H9 (cell line): ENCODE measurements around the gene NT5C3B. TPM values are rescaled to one million over a fixed set of nuclear protein-coding genes. Genes with fewer than 3 reads are reported as not detected.

Source experiments
- DNase-seq: peaks from one replicate; pipeline ENCODE4 v3.0.0-alpha.2; 2017
- H2AFZ ChIP-seq: one replicate; pipeline ENCODE4 v1.6.1; 2013; ENCODE audit warnings: mild to moderate bottlenecking, low read length, control low read depth, moderate library complexity
- H2AK5ac ChIP-seq: 2 replicates; pipeline ENCODE4 v1.6.1; 2013; ENCODE audit warnings: low read length, control low read depth, mixed read lengths; ENCODE audit not compliant: insufficient read length
- H2BK120ac ChIP-seq: one replicate; pipeline ENCODE4 v1.6.1; 2013; ENCODE audit warnings: low read depth, mild to moderate bottlenecking, low read length, control low read depth, inconsistent platforms; ENCODE audit not compliant: poor library complexity, severe bottlenecking
- H2BK12ac ChIP-seq: 2 replicates; pipeline ENCODE4 v1.6.1; 2013; ENCODE audit warnings: low read length, control low read depth, mixed read lengths, low read depth; ENCODE audit not compliant: insufficient read length
- H2BK15ac ChIP-seq: 2 replicates; pipeline ENCODE4 v1.6.1; 2013; ENCODE audit warnings: low read depth, low read length, control low read depth
- H2BK20ac ChIP-seq: one replicate; pipeline ENCODE4 v1.6.1; 2013; ENCODE audit warnings: low read depth, mild to moderate bottlenecking, low read length, control low read depth, inconsistent platforms; ENCODE audit not compliant: poor library complexity, severe bottlenecking
- H2BK5ac ChIP-seq: 2 replicates; pipeline ENCODE4 v1.6.1; 2013; ENCODE audit warnings: low read length, control low read depth, mixed read lengths; ENCODE audit not compliant: insufficient read length
- H3K14ac ChIP-seq: 2 replicates; pipeline ENCODE4 v1.6.1; 2013; ENCODE audit warnings: low read length, control low read depth; ENCODE audit not compliant: insufficient read depth
- H3K18ac ChIP-seq: 2 replicates; pipeline ENCODE4 v1.6.1; 2013; ENCODE audit warnings: low read depth, mild to moderate bottlenecking, mixed read lengths, low read length, control low read depth; ENCODE audit not compliant: insufficient read length
- H3K23ac ChIP-seq: 2 replicates; pipeline ENCODE4 v1.6.1; 2013; ENCODE audit warnings: low read length, control low read depth, mixed read lengths, low read depth; ENCODE audit not compliant: insufficient read length
- H3K23me2 ChIP-seq: 2 replicates; pipeline ENCODE4 v1.6.1; 2013; ENCODE audit warnings: low read depth, mild to moderate bottlenecking, mixed read lengths, low read length, control low read depth; ENCODE audit not compliant: insufficient read length, poor library complexity, severe bottlenecking
- H3K27ac ChIP-seq: 2 replicates; pipeline ENCODE4 v1.5.1; 2013; ENCODE audit warnings: low read length, control low read depth, mixed read lengths, low read depth; ENCODE audit not compliant: insufficient read length
- H3K27me3 ChIP-seq: 2 replicates; pipeline ENCODE4 v1.6.1; 2013; ENCODE audit warnings: low read length, control low read depth, inconsistent platforms; ENCODE audit not compliant: insufficient read depth
- H3K4ac ChIP-seq: 2 replicates; pipeline ENCODE4 v1.6.1; 2013; ENCODE audit warnings: low read depth, mild to moderate bottlenecking, control low read depth, inconsistent platforms, low read length, moderate library complexity
- H3K4me1 ChIP-seq: 2 replicates; pipeline ENCODE4 v1.6.1; 2013; ENCODE audit warnings: low read length, control low read depth, inconsistent platforms; ENCODE audit not compliant: insufficient read depth
- H3K4me2 ChIP-seq: 2 replicates; pipeline ENCODE4 v1.6.1; 2013; ENCODE audit warnings: low read length, control low read depth, mixed read lengths; ENCODE audit not compliant: insufficient read length, insufficient read depth
- H3K56ac ChIP-seq: 2 replicates; pipeline ENCODE4 v1.6.1; 2013; ENCODE audit warnings: low read depth, mild to moderate bottlenecking, mixed read lengths, low read length, control low read depth; ENCODE audit not compliant: insufficient read length
- H3K79me1 ChIP-seq: 2 replicates; pipeline ENCODE4 v1.6.1; 2013; ENCODE audit warnings: low read depth, mild to moderate bottlenecking, moderate library complexity, low read length, control low read depth, inconsistent platforms; ENCODE audit not compliant: insufficient read depth, poor library complexity, severe bottlenecking
- H3K79me2 ChIP-seq: 2 replicates; pipeline ENCODE4 v1.6.1; 2013; ENCODE audit warnings: low read length, control low read depth, inconsistent platforms; ENCODE audit not compliant: insufficient read depth
- H3K9ac ChIP-seq: 2 replicates; pipeline ENCODE4 v1.6.1; 2013; ENCODE audit warnings: low read length, control low read depth, mixed read lengths; ENCODE audit not compliant: insufficient read length; ENCODE audit errors: extremely low read depth
- H3K9me3 ChIP-seq: one replicate; pipeline ENCODE4 v1.6.1; 2013; ENCODE audit warnings: low read depth, low read length, inconsistent platforms; ENCODE audit not compliant: control insufficient read depth
- H3T11ph ChIP-seq: one replicate; pipeline ENCODE4 v1.6.1; 2013; ENCODE audit warnings: mild to moderate bottlenecking, low read length, control low read depth, inconsistent platforms
- H4K20me1 ChIP-seq: one replicate; pipeline ENCODE4 v1.6.1; 2013; ENCODE audit not compliant: control insufficient read depth, insufficient read length, insufficient read depth
- H4K5ac ChIP-seq: 2 replicates; pipeline ENCODE4 v1.6.1; 2013; ENCODE audit warnings: low read depth, mild to moderate bottlenecking, mixed read lengths, low read length, control low read depth; ENCODE audit not compliant: insufficient read length
- H4K8ac ChIP-seq: replicated peaks from 2 replicates; pipeline ENCODE4 v1.6.1; 2013; ENCODE audit warnings: low read length, control low read depth, mixed read lengths, low read depth; ENCODE audit not compliant: insufficient read length
- H4K91ac ChIP-seq: 2 replicates; pipeline ENCODE4 v1.6.1; 2013; ENCODE audit warnings: low read depth, mild to moderate bottlenecking, moderate library complexity, mixed read lengths, low read length, control low read depth; ENCODE audit not compliant: insufficient read length
- H3K27ac Mint-ChIP-seq, 3 experiments: 2 replicates in 2 of 3; 3 replicates in 1 of 3; pipeline ENCODE4 v1.8.0; 2020 to 2021; ENCODE audit warnings: mixed read lengths in 3 of 3, mild to moderate bottlenecking in 1 of 3, moderate library complexity in 1 of 3
- H3K27me3 Mint-ChIP-seq: 2 replicates; pipeline ENCODE4 v1.8.0; 2021; ENCODE audit warnings: low read depth, mild to moderate bottlenecking, moderate library complexity, mixed read lengths
- H3K36me3 Mint-ChIP-seq, 3 experiments: 2 replicates in 2 of 3; 3 replicates in 1 of 3; pipeline ENCODE4 v1.8.0; 2020 to 2021; ENCODE audit warnings: low read depth in 3 of 3, mixed read lengths in 3 of 3; ENCODE audit not compliant: insufficient read depth in 1 of 3
- H3K4me1 Mint-ChIP-seq, 2 experiments: 2 replicates each; pipeline ENCODE4 v1.8.0; 2020; ENCODE audit warnings: mixed read lengths in 2 of 2
- H3K4me3 Mint-ChIP-seq, 2 experiments: 2 replicates in 1 of 2; 3 replicates in 1 of 2; pipeline ENCODE4 v1.8.0; 2020 to 2021; ENCODE audit warnings: mild to moderate bottlenecking in 2 of 2, mixed read lengths in 2 of 2, moderate library complexity in 1 of 2
- H3K9me3 Mint-ChIP-seq, 2 experiments: 2 replicates in 1 of 2; 3 replicates in 1 of 2; pipeline ENCODE4 v1.8.0; 2020; ENCODE audit warnings: mild to moderate bottlenecking in 2 of 2, mixed read lengths in 2 of 2, moderate library complexity in 1 of 2
- WGBS: extraction: QIAGEN DNeasy Blood & Tissue Kit; methylation state at CpG from one replicate; pipeline ENCODE4 v1.1.7; 2013; ENCODE audit warnings: missing lambda C conversion rate, low lambda C conversion rate, mixed read lengths; ENCODE audit not compliant: insufficient read length; ENCODE audit errors: extremely low coverage; 5-methylcytosine and 5-hydroxymethylcytosine counted together
- total RNA-seq: library from RNA; stranded (reverse); gene quantifications from 2 replicates; pipeline ENCODE4 v1.2.1, GENCODE V29; 2021
- TF ChIP-seq, protein P1 (sequence below): fragments of 200-600 bp; sonication (generic); conservative IDR thresholded peaks from 3 replicates; pipeline ENCODE4 v1.8.0; 2021; ENCODE audit warnings: antibody characterized with exemption, mild to moderate bottlenecking

The NT5C3B gene
- total RNA-seq, 1 experiment from 2014 or later: 76.1 TPM

DNA sequence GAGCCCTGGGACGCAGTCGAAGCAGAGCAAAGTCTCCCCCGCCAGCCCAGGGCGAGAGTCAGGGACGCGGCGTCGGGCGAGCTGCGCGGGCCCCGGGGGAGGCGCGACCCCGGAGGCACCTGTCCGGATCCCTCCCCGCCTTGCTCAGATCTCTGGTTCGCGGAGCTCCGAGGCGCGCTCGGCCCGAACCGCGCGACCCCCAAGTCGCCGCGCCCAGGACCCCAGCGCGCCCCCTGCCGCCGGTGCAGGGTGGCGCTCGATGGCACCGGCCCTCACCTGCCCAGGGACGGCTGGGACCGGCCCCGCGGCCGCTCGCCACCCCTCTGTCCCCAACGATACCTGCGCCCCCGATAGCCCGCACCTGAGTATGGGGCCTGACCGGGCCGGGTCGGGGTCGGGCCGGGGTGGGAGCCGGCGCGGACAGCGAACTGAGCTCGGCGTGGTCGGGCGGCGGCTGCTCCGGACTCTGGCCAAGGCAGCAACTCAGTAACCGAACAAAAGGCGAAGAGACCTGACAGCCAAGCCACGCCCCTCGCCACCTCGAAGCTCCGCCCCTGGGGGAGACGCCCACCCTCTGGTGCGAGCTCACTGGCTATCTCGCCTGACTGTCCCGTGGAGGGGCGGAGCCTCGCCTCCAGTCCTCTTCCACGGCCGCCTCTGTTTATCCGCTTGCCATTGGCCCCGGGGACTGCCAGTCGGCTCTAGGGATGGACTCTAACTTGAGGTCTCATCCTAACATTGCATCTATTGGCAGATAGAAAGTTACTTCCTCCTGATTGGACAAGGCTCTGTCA, 49.6 kb downstream of the NT5C3B start, which contains the start of gene JUP:
Gene JUP (minus strand): TSS at position 485 of the 794 bp plus-strand sequence. CDS start 14,857 bp downstream, outside the sequence.
- no peak within 1 kb of the TSS for H2BK12ac ChIP-seq
- H4K8ac ChIP-seq: no peak within 1 kb of the TSS
- H3K79me1 ChIP-seq: no peaks in the 10 kb centered on the region
- H2BK20ac ChIP-seq: no peak within 1 kb of the TSS
- no peak within 1 kb of the TSS for H3K4ac ChIP-seq
- H2BK120ac ChIP-seq: no peak within 1 kb of the TSS
- TF ChIP-seq, protein P1, sequence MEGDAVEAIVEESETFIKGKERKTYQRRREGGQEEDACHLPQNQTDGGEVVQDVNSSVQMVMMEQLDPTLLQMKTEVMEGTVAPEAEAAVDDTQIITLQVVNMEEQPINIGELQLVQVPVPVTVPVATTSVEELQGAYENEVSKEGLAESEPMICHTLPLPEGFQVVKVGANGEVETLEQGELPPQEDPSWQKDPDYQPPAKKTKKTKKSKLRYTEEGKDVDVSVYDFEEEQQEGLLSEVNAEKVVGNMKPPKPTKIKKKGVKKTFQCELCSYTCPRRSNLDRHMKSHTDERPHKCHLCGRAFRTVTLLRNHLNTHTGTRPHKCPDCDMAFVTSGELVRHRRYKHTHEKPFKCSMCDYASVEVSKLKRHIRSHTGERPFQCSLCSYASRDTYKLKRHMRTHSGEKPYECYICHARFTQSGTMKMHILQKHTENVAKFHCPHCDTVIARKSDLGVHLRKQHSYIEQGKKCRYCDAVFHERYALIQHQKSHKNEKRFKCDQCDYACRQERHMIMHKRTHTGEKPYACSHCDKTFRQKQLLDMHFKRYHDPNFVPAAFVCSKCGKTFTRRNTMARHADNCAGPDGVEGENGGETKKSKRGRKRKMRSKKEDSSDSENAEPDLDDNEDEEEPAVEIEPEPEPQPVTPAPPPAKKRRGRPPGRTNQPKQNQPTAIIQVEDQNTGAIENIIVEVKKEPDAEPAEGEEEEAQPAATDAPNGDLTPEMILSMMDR: peak; percentile 97
- no peaks in the 10 kb centered on the region; a peak in 1 of 5 replicates for H3K9me3 Mint-ChIP-seq
- no peak within 1 kb of the TSS; the same call in 1 of the 2 replicates for H2BK15ac ChIP-seq
- no CpG with 5 or more reads among the region's 79 CpGs for WGBS
- H4K91ac ChIP-seq: no peak within 1 kb of the TSS
- no peaks in the 10 kb centered on the region for H4K20me1 ChIP-seq
- peak within 1 kb of the TSS; percentile 98 to 99 (median 98) for H3K27ac Mint-ChIP-seq
- no peak within 1 kb of the TSS for H2AFZ ChIP-seq
- DNase-seq: peak; percentile 100
- peak within 1 kb of the TSS; percentile 82 for H3K14ac ChIP-seq
- no peak within 1 kb of the TSS for H3K23ac ChIP-seq
- peak within 1 kb of the TSS; percentile 32 for H3K18ac ChIP-seq
- no peak within 1 kb of the TSS for H2AK5ac ChIP-seq
- peaks cover 8 to 15% (median 10%) of the 10 kb centered on the region in 3 experiments for H3K36me3 Mint-ChIP-seq
- peaks cover 9% of the 10 kb centered on the region for H3K27me3 Mint-ChIP-seq
- H3K56ac ChIP-seq: no peak within 1 kb of the TSS
- H3K4me1 Mint-ChIP-seq: peaks cover 34 to 46% of the 10 kb centered on the region in 2 experiments
- peak within 1 kb of the TSS; percentile 77 to 92 for H3K4me3 Mint-ChIP-seq
- H3T11ph ChIP-seq: no peak within 1 kb of the TSS
- no peaks in the 10 kb centered on the region for H3K9me3 ChIP-seq
- H3K9ac ChIP-seq: peak within 1 kb of the TSS; percentile 35
- no peaks in the 10 kb centered on the region; the same call in 1 of the 2 replicates for H3K79me2 ChIP-seq
- peaks cover 8% of the 10 kb centered on the region for H3K23me2 ChIP-seq
- no peak within 1 kb of the TSS for H3K27ac ChIP-seq
- peak within 1 kb of the TSS; percentile 57 for H3K4me2 ChIP-seq
- H3K27me3 ChIP-seq: no peaks in the 10 kb centered on the region
- no peak within 1 kb of the TSS for H2BK5ac ChIP-seq
- peaks cover 2% of the 10 kb centered on the region; the same call in 1 of the 2 replicates for H3K4me1 ChIP-seq
- no peak within 1 kb of the TSS for H4K5ac ChIP-seq
